ENCODE data around the gene KBTBD13. TPM values are rescaled to one million over a fixed set of nuclear protein-coding genes. Genes with fewer than 3 reads are reported as not detected.

Gene KBTBD13
- not detected for total RNA-seq (2021; fragmentation: NEBNext Ultra II Directional; extraction: Animal tissue kit (Norgen Biotek cat#: 25700))
- long read RNA-seq, result 0 reads

DNA sequence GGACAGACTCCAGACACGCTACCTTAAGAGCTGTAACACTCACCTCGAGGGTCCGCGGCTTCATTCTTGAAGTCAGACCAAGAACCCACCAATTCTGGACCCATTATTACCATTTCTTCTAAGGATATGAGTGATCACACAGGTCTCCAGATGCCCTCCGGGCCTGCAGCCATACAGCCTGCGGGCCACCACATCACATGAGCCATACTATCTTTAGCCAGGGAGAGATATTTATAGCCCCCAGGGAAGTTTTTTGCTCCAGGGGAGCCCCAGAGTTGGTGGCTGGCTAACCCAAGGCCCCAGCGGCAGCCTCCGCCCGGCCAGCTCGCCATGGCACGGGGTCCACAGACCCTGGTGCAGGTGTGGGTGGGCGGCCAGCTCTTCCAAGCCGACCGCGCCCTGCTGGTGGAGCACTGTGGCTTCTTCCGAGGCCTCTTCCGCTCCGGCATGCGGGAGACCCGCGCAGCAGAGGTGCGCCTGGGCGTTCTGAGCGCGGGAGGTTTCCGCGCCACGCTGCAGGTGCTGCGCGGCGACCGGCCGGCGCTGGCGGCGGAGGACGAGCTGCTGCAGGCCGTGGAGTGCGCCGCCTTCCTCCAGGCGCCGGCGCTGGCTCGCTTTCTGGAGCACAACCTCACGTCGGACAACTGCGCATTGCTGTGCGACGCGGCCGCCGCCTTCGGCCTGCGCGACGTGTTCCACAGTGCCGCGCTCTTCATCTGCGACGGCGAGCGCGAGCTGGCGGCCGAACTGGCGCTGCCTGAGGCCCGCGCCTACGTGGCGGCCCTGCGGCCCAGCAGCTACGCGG, at the start of gene KBTBD13:
Gene KBTBD13, plus strand, starts transcription at position 261 of the 805 bp plus-strand sequence. Its CDS starts 70 bp downstream, at position 331.
- Mint-ChIP-seq H3K4me1 (ENCODE audit: low read depth) (no peaks in the 10 kb centered on the region), H3K4me3 (no peak within 1 kb of the TSS), H3K9me3 (no peaks in the 10 kb centered on the region), H3K36me3 (ENCODE audit: low read depth) (no peaks in the 10 kb centered on the region), H3K27me3 (ENCODE audit: insufficient read depth) (peaks cover 21% of the 10 kb centered on the region), H3K27ac (no peak within 1 kb of the TSS)
- DNase-seq, result no peak
- TF ChIP-seq, protein P1, sequence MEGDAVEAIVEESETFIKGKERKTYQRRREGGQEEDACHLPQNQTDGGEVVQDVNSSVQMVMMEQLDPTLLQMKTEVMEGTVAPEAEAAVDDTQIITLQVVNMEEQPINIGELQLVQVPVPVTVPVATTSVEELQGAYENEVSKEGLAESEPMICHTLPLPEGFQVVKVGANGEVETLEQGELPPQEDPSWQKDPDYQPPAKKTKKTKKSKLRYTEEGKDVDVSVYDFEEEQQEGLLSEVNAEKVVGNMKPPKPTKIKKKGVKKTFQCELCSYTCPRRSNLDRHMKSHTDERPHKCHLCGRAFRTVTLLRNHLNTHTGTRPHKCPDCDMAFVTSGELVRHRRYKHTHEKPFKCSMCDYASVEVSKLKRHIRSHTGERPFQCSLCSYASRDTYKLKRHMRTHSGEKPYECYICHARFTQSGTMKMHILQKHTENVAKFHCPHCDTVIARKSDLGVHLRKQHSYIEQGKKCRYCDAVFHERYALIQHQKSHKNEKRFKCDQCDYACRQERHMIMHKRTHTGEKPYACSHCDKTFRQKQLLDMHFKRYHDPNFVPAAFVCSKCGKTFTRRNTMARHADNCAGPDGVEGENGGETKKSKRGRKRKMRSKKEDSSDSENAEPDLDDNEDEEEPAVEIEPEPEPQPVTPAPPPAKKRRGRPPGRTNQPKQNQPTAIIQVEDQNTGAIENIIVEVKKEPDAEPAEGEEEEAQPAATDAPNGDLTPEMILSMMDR (IDR thresholded peaks at IDR 0.05), result no peak

DNA sequence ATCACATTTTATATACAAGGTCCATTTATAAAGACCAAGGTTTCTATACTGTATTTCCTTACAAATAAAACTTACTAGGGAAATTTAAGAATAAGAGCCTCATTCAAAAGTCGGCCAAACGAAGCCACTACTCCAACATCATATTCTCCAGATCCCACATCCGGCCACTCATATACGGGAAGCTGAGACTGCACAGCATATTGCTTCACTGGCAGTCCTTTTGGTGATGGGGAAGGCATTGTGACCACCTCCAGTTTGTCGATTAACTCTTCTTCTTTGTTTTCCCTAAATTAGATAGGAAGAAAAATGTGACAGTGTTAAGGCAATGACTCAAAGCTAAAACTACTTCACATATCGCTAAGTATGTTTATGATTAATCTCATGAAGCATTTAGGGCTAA, 49.8 kb upstream of the KBTBD13 start:
- H3K4me3 Mint-ChIP-seq, result no peak overlapping the region
- DNase-seq, result no peak
- H3K27ac Mint-ChIP-seq, result no peak overlapping the region
- TF ChIP-seq, protein P1 (IDR thresholded peaks at IDR 0.05), result no peak
- peaks cover 11% of the 10 kb centered on the region for H3K4me1 Mint-ChIP-seq (ENCODE audit: low read depth)
- peaks cover 14% of the 10 kb centered on the region; the same call in 1 of the 2 replicates for H3K36me3 Mint-ChIP-seq (ENCODE audit: low read depth)
- no peaks in the 10 kb centered on the region for H3K9me3 Mint-ChIP-seq
- H3K27me3 Mint-ChIP-seq (ENCODE audit: insufficient read depth), result peaks cover 1% of the 10 kb centered on the region

- Mint-ChIP-seq H3K27ac (peak overlapping the region; percentile 13; the same call in 1 of the 2 replicates), H3K36me3 (ENCODE audit: low read depth) (peaks cover 14% of the 10 kb centered on the region; the same call in 1 of the 2 replicates), H3K27me3 (ENCODE audit: insufficient read depth) (peaks cover 1% of the 10 kb centered on the region), H3K9me3 (no peaks in the 10 kb centered on the region), H3K4me3 (peak overlapping the region; percentile 93; the same call in 1 of the 2 replicates), H3K4me1 (ENCODE audit: low read depth) (peaks cover 18% of the 10 kb centered on the region)
- no peak for DNase-seq
- TF ChIP-seq, protein P1 (IDR thresholded peaks at IDR 0.05), result no peak
Measured at GRCh38 chr15:65027593-65027992, 49.0 kb upstream of the KBTBD13 start.

- Mint-ChIP-seq H3K27me3 (ENCODE audit: insufficient read depth) (peaks cover 4% of the 10 kb centered on the region), H3K4me1 (ENCODE audit: low read depth) (peaks cover 26% of the 10 kb centered on the region), H3K27ac (peak overlapping the region; percentile 50; the same call in 1 of the 2 replicates), H3K9me3 (no peaks in the 10 kb centered on the region), H3K36me3 (ENCODE audit: low read depth) (peaks cover 14% of the 10 kb centered on the region; the same call in 1 of the 2 replicates), H3K4me3 (peak overlapping the region; percentile 93)
- no peak for DNase-seq
- TF ChIP-seq, protein P1 (IDR thresholded peaks at IDR 0.05), result no peak
Measured at GRCh38 chr15:65028338-65028737, 48.2 kb upstream of the KBTBD13 start.

GRCh38 chr15:65028921-65029735, 47.4 kb upstream of the KBTBD13 start, which contains the start of gene MTFMT:
Gene MTFMT (minus strand): TSS chr15:65029639. CDS start chr15:65029613, 26 bp downstream.
- no peaks in the 10 kb centered on the region for H3K9me3 Mint-ChIP-seq
- peak within 1 kb of the TSS; percentile 93 for H3K4me3 Mint-ChIP-seq
- TF ChIP-seq, protein P1 (IDR thresholded peaks at IDR 0.05), result peak; percentile 21
- peak within 1 kb of the TSS; percentile 50; the same call in 1 of the 2 replicates for H3K27ac Mint-ChIP-seq
- H3K4me1 Mint-ChIP-seq (ENCODE audit: low read depth), result peaks cover 27% of the 10 kb centered on the region
- peak; percentile 62 for DNase-seq
- H3K36me3 Mint-ChIP-seq (ENCODE audit: low read depth), result peaks cover 14% of the 10 kb centered on the region; the same call in 1 of the 2 replicates
- H3K27me3 Mint-ChIP-seq (ENCODE audit: insufficient read depth), result peaks cover 4% of the 10 kb centered on the region
